ENCODE measurements around the gene COG7.
A peak's percentile ranks its signal among the peaks of the same experiment; 100 is the strongest.
"Not testable (repeated sequence)": the region's sequence is repeated elsewhere in the genome, so short reads cannot be mapped to it uniquely, and the experiment has no call there.

Gene COG7

GRCh38 chr16:23452572-23453337 is at the start of gene COG7:
Gene COG7, minus strand, starts transcription at chr16:23453189. Its CDS starts 195 bp downstream, at chr16:23452994.
- DNase-seq, result peak; percentile 88

DNA sequence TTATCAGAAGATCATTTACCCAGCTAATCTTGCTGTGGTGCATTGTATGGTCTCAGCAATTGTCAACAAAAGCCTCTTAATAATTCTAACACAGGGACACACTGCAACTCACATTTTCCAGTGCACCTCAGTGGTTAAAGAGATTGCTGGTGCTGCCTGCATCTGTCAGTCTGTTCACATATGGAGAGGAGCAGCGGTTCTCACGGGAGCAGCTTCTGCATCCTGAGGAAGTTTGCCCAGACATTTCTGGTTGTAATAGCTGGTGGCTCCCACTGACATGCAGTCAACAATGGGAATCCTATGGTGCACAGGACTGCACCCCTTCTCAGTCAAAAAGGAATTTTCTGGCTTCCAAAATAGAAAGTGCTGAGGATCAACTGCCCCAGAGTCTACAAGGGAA is 49.5 kb upstream of the COG7 start:
- no peak for DNase-seq

GRCh38 chr16:23501291-23501690 is 48.3 kb upstream of the COG7 start:
- DNase-seq, result no peak

DNA sequence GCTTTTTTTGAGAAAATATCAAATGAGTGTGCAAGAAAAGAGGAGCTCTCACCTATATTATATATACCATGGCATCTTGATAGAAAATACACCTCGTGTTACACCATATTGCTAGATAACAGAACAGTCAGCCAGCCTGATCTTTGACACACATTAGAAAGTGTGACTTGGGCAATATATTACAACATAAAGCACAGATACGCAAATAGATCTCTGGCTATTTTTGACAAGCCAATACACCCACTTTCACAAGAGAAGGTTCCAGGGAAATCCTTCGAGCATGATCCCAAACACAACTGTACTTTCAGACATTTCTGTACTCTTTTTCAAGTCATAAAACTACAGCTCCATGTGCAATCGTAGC is 47.9 kb upstream of the COG7 start:
- no peak for DNase-seq

GRCh38 chr16:23500212-23500861 is 47.3 kb upstream of the COG7 start:
- DNase-seq, result no peak

DNA sequence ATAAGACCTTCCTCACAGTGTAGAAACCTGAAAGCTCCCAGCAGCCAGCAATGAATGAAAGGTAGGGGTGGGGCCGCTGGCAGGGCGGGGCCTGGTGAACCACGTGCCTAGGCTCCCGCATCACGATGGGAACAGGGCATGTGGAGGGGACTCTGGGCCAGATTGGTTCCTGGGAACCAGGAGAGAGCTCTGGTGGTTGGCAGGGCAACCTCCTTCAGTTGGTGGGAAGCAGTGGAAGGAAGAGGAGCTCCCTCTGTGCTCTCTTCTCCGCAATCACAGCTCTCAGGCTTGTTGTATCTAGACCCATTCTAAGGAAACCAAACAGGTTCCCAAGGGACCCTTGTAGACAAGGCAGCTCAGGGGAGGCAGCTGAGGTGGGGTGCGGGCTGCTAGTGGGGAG is 46.8 kb upstream of the COG7 start:
- no peak for DNase-seq

GRCh38 chr16:23498863-23499262 is 45.9 kb upstream of the COG7 start:
- DNase-seq, result no peak

DNA sequence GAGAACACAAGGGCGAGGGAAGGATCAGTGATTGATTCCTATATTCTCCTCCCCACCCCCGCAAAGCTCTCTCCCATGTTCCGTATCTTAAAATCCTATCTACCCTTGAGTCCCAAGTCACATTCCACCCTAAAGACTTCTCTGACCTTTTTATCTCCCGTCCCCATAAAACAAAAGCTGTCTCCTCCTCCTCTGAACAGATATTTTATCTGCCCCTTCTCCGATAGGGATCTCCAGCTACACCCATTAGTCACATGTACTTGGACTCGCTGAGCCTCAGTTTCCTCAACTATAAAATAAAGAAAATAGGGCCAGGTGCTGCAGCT is 44.5 kb upstream of the COG7 start:
- no peak for DNase-seq

DNA sequence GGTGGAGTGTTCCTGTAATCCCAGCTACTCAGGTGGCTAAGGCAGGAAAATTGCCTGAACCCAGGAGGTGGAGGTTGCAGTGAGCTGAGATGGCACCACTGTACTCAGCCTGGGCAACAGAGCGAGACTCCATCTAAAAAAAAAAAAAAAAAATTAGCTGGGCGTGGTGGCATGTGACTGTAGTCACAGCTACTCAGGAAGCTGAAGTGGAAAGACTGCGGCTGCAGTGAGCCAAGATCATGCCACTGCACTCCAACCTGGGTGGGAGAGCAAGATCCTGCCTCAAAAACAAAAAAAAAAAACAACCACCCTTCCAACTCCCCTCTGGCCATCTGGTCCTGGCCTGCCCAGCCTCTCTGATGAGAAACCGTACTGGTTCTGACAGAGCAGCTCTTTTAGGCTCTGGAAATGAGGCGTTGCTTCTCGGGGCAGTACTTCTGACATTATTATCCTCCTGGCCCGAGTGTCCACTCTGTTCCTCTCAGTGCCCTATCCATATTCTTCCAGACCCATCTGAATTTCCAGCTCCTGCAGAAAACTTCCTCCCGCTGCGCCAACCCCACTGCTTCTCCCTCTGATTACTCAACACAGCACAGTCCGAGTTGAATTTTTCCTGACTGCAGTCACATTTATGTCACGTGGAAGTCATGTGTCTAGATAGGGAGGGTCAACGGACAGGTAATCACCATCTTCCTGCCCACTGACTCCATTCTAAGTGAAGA is 44.0 kb upstream of the COG7 start:
- no peak for DNase-seq

DNA sequence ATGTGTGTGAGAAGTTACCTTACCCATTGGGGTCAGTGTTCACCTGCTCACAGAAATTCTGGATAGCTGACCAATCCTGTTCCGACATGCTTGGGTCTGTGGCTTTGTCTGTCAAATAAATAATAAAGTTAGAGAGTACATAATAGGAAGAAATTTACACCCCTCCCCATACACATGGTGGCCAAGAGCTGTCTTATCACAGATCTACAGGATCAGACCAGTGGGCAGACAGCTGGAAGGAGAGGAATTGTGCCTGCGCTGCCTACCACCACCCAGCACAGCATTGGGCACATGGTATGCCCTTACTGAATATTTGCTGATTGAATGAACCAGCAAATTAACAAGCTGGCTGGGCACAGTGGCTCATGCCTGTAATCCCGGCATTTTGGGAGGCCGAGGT is 42.7 kb upstream of the COG7 start:
- DNase-seq, result no peak

DNA sequence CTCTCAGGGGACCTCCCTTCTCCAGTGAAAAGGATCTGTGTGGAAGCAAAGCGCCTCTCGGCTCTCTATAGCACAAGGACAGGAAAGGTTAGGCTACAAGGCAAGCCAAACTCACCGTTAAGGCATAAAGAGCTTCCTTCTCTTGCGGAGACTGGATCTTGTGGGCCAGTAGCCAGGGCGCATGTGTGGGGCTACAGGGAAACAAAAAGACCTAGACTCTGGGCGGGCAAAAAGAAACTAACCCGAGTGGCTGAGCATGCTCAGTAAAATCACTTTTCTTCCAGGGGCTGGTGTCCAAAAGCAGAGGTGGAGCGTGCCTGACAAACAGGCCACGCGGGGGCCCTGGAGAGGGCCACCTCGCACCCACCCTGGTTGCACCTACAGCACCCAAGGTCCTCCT is 41.2 kb upstream of the COG7 start:
- no peak for DNase-seq

GRCh38 chr16:23491490-23492391 is 38.8 kb upstream of the COG7 start:
- DNase-seq, result no peak

DNA sequence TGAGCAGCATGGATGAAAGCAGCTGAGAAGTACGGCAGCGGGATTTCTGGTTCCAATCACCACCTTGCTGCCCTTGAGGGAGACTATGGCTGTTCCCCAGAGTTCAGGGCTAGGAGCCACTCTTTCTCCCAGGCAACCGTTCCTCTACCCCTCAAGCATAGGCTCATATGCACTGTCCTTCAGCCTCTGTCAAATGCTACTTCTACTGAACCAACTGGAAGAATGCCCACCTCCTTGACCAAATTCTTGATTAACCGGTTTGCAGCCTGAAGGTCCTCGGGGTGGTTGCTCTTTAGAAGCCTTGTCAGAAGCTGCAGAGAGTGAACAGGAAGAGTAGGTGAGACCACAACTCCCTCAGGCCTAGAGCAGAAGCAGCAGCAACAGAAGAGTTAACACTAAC is 33.5 kb upstream of the COG7 start:
- no peak for DNase-seq

GRCh38 chr16:23485841-23486240 is 32.9 kb upstream of the COG7 start:
- DNase-seq, result no peak

DNA sequence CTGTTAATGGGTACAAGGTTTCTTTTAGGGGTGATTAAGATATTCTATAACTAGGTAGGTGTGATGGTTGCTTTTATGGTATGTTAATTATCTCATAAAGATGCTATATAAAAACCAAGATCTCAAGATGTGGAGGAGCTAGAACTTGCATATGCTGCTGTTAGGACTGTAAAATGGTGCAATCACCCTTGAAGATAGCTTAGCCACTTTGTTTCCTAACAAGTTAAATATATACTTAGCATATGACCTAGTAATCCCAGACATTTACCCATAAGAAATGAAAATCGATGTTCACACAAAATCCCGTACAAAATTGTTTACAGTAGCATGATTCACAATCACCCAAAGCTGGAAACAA is 32.2 kb upstream of the COG7 start:
- DNase-seq, result no peak

DNA sequence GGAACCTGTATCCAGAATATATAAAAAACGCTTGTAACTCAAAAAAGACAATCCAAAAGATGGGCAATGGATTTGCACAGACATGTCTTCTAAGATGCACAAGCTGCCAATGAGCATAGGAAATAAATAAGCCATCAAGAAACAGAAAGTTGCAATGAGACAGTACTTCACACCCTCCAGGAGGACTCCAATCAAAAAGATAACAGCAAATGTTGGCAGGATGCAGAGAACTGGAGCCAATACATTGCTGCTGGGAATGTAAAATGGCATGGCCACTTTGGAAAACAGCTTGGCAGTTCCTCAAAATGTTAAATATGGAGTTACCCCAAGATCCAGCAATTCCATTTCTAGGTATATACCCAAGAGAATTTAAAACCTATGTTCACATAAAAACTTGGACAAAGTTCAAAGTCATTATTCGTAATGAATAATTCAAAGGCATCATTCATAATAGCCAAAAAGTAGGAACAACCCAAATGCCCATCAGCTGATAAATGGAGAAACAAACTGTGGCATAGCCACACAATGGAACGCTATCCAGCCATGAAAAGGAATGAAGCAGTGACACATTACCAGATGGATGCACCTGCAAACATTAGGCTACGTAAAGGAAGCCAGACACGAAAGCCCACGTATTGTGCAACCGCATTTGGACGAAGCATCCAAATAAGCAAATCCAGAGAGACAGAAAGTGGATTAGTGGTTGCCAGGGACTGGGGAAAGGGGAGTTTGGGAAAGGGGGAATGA is 31.7 kb upstream of the COG7 start:
- no peak for DNase-seq

- DNase-seq, result not testable (repeated sequence)
These were observed 30.5 kb upstream of the COG7 start for GRCh38 chr16:23483492-23483891.

DNA sequence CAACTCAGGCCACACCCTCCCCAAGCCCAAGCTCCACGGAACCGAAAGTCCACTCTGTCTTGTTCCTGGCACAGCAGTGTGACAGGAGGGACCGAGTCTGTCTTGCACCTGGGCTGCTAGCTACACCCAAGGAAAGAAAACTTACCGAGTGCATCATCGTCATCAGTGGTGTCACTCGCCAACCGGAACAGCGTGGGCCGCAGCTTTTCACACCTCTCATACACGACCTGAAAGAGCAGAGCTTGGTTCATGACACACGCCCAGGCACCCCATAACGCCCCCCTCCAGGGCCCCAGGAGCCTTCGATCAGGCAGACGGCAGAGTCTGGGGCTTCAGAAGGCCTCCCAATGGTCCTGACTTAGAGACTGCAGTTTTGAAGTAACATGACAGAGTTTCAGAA is 29.8 kb upstream of the COG7 start:
- peak; percentile 36 for DNase-seq

DNA sequence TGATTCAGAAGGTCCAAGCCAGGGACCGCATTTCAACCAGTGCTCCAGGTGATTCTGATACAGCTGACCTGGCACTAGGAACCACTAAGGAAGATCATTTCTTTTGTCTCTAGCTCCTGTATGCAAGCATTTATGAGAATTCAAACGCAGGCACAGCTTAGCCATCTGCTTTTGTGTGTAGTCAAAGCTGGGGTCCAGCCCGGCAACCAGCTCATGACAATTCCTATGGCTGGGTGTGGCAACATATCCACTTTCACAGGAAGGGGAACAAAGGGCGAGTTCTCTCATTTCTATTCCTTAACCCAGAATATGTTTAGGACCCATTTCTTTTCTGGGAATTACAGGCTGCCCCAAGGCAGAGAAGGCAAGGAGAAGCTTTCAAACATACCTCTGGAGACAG is 27.3 kb upstream of the COG7 start:
- no peak for DNase-seq

DNA sequence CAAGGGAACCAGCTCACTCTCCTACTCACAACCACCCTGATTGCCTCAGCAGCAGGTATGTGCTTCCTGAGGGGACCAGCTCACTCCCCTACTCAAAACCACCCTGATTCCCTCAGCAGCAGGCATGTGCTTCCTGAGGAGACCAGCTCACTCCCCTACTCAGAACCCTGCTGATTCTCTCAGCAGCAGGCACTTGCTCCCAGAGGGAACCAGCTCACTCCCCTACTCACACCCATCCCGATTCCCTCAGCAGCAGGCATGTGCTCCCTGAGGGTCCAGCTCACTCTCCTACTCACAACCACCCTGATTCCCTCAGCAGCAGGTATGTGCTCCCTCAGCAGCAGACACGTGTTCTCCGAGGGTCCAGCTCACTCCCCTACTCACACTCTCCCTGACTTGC is 26.1 kb upstream of the COG7 start:
- DNase-seq, result no peak

GRCh38 chr16:23478566-23478965 is 25.6 kb upstream of the COG7 start:
- no peak for DNase-seq

DNA sequence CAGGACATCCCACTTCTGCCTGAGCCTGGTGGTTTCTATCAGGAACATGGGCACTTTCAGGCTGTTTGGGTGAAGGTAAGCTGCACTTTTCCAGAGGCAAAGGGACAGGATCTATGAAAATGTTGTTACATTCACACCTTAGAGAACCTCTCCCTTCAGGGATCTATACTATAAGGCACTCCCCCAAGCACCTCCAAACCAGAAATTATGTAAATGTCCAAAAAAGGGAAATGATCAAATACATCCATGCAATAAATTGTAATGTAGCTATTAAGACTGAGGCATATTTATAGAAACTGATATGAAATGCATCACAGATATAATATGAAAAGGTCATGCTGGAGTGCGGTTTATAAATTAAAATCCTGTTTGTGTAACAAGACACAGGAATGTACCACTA is 23.3 kb upstream of the COG7 start:
- no peak for DNase-seq

GRCh38 chr16:23469814-23470213 is 16.8 kb upstream of the COG7 start:
- no peak for DNase-seq
